SK-N-SH treated with all-trans-retinoic acid at 6 μM for 48 hours (cell line): ENCODE measurements around the gene ARHGAP9.

Experiments
- ATAC-seq: fragments of 200-7000 bp; cut with Tn5 transposase; 3 replicates; pipeline ENCODE4 v1.9.1; 2020; ENCODE audit warnings: mild to moderate bottlenecking, moderate library complexity
- ARNTL ChIP-seq: fragments of 450-650 bp; formaldehyde crosslinking; IDR thresholded peaks from 2 replicates; pipeline ENCODE4 v1.5.0; 2020; ENCODE audit warnings: low read depth, mild to moderate bottlenecking, moderate library complexity, borderline replicate concordance
- BACH2 ChIP-seq: fragments of 250-450 bp; sonication (Bioruptor Pico); IDR thresholded peaks from 2 replicates; pipeline ENCODE4 v1.9.0; 2021; ENCODE audit warnings: mild to moderate bottlenecking, borderline replicate concordance
- CSDC2 ChIP-seq: fragments of 250-450 bp; sonication (Bioruptor Pico); IDR thresholded peaks from 2 replicates; pipeline ENCODE4 v1.5.0; 2020; ENCODE audit warnings: mild to moderate bottlenecking, moderate library complexity
- ESRRG ChIP-seq: fragments of 250-450 bp; sonication (Bioruptor Pico); IDR thresholded peaks from 2 replicates; pipeline ENCODE4 v1.6.1; 2021; ENCODE audit warnings: mild to moderate bottlenecking
- PPARA ChIP-seq: fragments of 250-450 bp; sonication (Bioruptor Pico); IDR thresholded peaks from 2 replicates; pipeline ENCODE4 v1.5.0; 2020; ENCODE audit warnings: mild to moderate bottlenecking, borderline replicate concordance
- RARB ChIP-seq: fragments of 250-450 bp; sonication (Bioruptor Pico); IDR thresholded peaks from 2 replicates; pipeline ENCODE4 v1.8.0; 2021; ENCODE audit warnings: mild to moderate bottlenecking, moderate library complexity
- TCF4 ChIP-seq: fragments of 250-450 bp; sonication (Bioruptor Pico); IDR thresholded peaks from 2 replicates; pipeline ENCODE4 v1.8.0; 2021; ENCODE audit warnings: mild to moderate bottlenecking, moderate library complexity, borderline replicate concordance
- TOX ChIP-seq: fragments of 250-450 bp; sonication (Bioruptor Pico); IDR thresholded peaks from 2 replicates; pipeline ENCODE4 v1.8.0; 2021; ENCODE audit warnings: mild to moderate bottlenecking, moderate library complexity, borderline replicate concordance
- ZC3H10 ChIP-seq: fragments of 250-450 bp; sonication (Bioruptor Pico); IDR thresholded peaks from 2 replicates; pipeline ENCODE4 v1.5.1; 2021; ENCODE audit warnings: mild to moderate bottlenecking, moderate library complexity
- ZFP3 ChIP-seq: fragments of 250-450 bp; sonication (Bioruptor Pico); IDR thresholded peaks from 2 replicates; pipeline ENCODE4 v1.5.0; 2020; ENCODE audit warnings: mild to moderate bottlenecking, moderate library complexity
- ZFP30 ChIP-seq: fragments of 450-650 bp; formaldehyde crosslinking; IDR thresholded peaks from 2 replicates; pipeline ENCODE4 v1.5.0; 2022; ENCODE audit warnings: mild to moderate bottlenecking, moderate library complexity
- ZNF70 ChIP-seq: fragments of 450-650 bp; formaldehyde crosslinking; IDR thresholded peaks from 2 replicates; pipeline ENCODE4 v1.5.0; 2020; ENCODE audit warnings: mild to moderate bottlenecking, moderate library complexity
- ZNF8 ChIP-seq: fragments of 450-650 bp; formaldehyde crosslinking; IDR thresholded peaks from 2 replicates; pipeline ENCODE4 v1.5.0; 2020; ENCODE audit warnings: mild to moderate bottlenecking, moderate library complexity
- TF ChIP-seq, protein P1 (sequence below): fragments of 250-450 bp; sonication (Bioruptor Pico); IDR thresholded peaks from 2 replicates; pipeline ENCODE4 v1.5.0; 2020; ENCODE audit warnings: mild to moderate bottlenecking, moderate library complexity
- TF ChIP-seq, protein P2 (sequence below): fragments of 250-450 bp; sonication (Bioruptor Pico); IDR thresholded peaks from 2 replicates; pipeline ENCODE4 v1.5.1; 2021; ENCODE audit warnings: mild to moderate bottlenecking, moderate library complexity
- TF ChIP-seq, protein P3 (sequence below): fragments of 250-450 bp; sonication (Bioruptor Pico); IDR thresholded peaks from 2 replicates; pipeline ENCODE4 v1.8.0; 2020; ENCODE audit warnings: mild to moderate bottlenecking, moderate library complexity, borderline replicate concordance
- TF ChIP-seq, protein P4 (sequence below): fragments of 250-450 bp; sonication (Bioruptor Pico); IDR thresholded peaks from 2 replicates; pipeline ENCODE4 v1.8.0; 2021; ENCODE audit warnings: low read depth, mild to moderate bottlenecking, moderate library complexity, borderline replicate concordance

The ARHGAP9 gene

DNA sequence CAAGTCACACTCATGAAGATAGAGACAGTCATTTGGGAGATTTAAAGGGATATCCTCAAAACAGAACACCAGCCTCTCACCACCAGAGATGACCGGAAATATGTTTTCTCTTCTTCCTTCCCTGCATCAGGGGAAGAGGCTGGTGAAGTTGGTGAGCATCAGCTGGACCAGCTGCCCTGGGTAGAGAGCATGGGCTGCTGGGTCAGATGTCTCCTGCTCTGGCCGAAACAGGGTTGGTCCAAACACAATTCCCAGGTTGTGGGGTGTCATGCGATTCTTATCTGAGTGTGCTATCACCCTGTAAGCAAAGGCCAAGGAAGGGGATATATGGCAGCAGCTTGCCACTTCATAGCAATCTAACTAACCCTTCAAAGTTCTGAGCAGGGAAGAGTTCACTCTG, 7.3 kb downstream of the ARHGAP9 start:
- ATAC-seq, result no peak
- no peak for TF ChIP-seq ZNF8 (CRISPR knock-in tag)
- TF ChIP-seq PPARA, result no peak
- TF ChIP-seq TCF4, result no peak
- TF ChIP-seq TOX (CRISPR knock-in tag), result no peak
- TF ChIP-seq ZNF70 (CRISPR knock-in tag), result no peak
- no peak for TF ChIP-seq RARB
- TF ChIP-seq ZFP3, result no peak
- no peak for TF ChIP-seq ARNTL (CRISPR knock-in tag)
- TF ChIP-seq ESRRG, result no peak
- TF ChIP-seq, protein P1, sequence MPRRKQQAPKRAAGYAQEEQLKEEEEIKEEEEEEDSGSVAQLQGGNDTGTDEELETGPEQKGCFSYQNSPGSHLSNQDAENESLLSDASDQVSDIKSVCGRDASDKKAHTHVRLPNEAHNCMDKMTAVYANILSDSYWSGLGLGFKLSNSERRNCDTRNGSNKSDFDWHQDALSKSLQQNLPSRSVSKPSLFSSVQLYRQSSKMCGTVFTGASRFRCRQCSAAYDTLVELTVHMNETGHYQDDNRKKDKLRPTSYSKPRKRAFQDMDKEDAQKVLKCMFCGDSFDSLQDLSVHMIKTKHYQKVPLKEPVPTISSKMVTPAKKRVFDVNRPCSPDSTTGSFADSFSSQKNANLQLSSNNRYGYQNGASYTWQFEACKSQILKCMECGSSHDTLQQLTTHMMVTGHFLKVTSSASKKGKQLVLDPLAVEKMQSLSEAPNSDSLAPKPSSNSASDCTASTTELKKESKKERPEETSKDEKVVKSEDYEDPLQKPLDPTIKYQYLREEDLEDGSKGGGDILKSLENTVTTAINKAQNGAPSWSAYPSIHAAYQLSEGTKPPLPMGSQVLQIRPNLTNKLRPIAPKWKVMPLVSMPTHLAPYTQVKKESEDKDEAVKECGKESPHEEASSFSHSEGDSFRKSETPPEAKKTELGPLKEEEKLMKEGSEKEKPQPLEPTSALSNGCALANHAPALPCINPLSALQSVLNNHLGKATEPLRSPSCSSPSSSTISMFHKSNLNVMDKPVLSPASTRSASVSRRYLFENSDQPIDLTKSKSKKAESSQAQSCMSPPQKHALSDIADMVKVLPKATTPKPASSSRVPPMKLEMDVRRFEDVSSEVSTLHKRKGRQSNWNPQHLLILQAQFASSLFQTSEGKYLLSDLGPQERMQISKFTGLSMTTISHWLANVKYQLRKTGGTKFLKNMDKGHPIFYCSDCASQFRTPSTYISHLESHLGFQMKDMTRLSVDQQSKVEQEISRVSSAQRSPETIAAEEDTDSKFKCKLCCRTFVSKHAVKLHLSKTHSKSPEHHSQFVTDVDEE (CRISPR knock-in tag), result no peak
- TF ChIP-seq, protein P2, sequence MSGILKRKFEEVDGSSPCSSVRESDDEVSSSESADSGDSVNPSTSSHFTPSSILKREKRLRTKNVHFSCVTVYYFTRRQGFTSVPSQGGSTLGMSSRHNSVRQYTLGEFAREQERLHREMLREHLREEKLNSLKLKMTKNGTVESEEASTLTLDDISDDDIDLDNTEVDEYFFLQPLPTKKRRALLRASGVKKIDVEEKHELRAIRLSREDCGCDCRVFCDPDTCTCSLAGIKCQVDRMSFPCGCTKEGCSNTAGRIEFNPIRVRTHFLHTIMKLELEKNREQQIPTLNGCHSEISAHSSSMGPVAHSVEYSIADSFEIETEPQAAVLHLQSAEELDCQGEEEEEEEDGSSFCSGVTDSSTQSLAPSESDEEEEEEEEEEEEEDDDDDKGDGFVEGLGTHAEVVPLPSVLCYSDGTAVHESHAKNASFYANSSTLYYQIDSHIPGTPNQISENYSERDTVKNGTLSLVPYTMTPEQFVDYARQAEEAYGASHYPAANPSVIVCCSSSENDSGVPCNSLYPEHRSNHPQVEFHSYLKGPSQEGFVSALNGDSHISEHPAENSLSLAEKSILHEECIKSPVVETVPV, result no peak
- no peak for TF ChIP-seq ZC3H10 (CRISPR knock-in tag)
- TF ChIP-seq, protein P3, sequence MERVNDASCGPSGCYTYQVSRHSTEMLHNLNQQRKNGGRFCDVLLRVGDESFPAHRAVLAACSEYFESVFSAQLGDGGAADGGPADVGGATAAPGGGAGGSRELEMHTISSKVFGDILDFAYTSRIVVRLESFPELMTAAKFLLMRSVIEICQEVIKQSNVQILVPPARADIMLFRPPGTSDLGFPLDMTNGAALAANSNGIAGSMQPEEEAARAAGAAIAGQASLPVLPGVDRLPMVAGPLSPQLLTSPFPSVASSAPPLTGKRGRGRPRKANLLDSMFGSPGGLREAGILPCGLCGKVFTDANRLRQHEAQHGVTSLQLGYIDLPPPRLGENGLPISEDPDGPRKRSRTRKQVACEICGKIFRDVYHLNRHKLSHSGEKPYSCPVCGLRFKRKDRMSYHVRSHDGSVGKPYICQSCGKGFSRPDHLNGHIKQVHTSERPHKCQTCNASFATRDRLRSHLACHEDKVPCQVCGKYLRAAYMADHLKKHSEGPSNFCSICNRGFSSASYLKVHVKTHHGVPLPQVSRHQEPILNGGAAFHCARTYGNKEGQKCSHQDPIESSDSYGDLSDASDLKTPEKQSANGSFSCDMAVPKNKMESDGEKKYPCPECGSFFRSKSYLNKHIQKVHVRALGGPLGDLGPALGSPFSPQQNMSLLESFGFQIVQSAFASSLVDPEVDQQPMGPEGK (CRISPR knock-in tag), result no peak
- no peak for TF ChIP-seq BACH2 (CRISPR knock-in tag)
- no peak for TF ChIP-seq ZFP30 (CRISPR knock-in tag)
- TF ChIP-seq, all 23 proteins: peak for 0

DNA sequence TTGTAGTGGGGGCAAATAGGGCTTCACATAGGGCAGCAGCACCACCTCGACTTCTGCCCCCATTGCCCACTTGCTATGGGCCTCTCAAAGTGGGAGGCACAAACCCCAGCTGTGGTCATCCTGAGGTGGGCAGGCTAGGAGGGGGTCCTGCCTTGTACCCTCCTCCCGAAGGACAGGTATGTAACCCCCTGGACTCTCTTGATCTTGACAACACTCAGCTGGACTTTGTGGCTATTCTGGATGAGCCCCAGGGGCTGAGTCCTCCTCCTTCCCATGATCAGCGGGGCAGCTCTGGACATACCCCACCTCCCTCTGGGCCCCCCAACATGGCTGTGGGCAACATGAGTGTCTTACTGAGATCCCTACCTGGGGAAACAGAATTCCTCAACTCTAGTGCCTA, 8.0 kb downstream of the ARHGAP9 start:
- TF ChIP-seq ESRRG, result no peak
- TF ChIP-seq, protein P1 (CRISPR knock-in tag), result no peak
- TF ChIP-seq CSDC2 (CRISPR knock-in tag), result no peak
- no peak for TF ChIP-seq ZC3H10 (CRISPR knock-in tag)
- TF ChIP-seq RARB, result no peak
- TF ChIP-seq, protein P4, sequence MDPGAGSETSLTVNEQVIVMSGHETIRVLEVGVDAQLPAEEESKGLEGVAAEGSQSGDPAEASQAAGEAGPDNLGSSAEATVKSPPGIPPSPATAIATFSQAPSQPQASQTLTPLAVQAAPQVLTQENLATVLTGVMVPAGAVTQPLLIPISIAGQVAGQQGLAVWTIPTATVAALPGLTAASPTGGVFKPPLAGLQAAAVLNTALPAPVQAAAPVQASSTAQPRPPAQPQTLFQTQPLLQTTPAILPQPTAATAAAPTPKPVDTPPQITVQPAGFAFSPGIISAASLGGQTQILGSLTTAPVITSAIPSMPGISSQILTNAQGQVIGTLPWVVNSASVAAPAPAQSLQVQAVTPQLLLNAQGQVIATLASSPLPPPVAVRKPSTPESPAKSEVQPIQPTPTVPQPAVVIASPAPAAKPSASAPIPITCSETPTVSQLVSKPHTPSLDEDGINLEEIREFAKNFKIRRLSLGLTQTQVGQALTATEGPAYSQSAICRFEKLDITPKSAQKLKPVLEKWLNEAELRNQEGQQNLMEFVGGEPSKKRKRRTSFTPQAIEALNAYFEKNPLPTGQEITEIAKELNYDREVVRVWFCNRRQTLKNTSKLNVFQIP, result no peak
- TF ChIP-seq, protein P3 (CRISPR knock-in tag), result no peak
- no peak for TF ChIP-seq ZFP30 (CRISPR knock-in tag)
- no peak for ATAC-seq
